Esophagus muscularis mucosa (tissue), 4 donors: ENCODE measurements around the gene VWC2L. TPM values are rescaled to one million over a fixed set of nuclear protein-coding genes. Genes with fewer than 3 reads are reported as not detected.

Experiments
- DNase-seq: peaks from one replicate; pipeline ENCODE4 v3.0.0-alpha.2; 2017; ENCODE audit errors: extremely low spot score
- H3K27ac ChIP-seq, 4 donors: fragments of 200-600 bp; sonication (generic); replicated peaks in 1 of 4; 1 replicate in 3 of 4; 2 replicates in 1 of 4; pipeline ENCODE4 v1.5.1; 2016 to 2019; ENCODE audit warnings: mild to moderate bottlenecking in 1 of 4
- H3K27me3 ChIP-seq, 4 donors: fragments of 200-600 bp; sonication (generic); one replicate each; pipeline versions ENCODE4 v1.5.1 to v1.6.0; 2016 to 2019
- H3K36me3 ChIP-seq, 4 donors: fragments of 200-600 bp; sonication (generic); one replicate each; pipeline ENCODE4 v1.5.1; 2016 to 2019
- H3K4me1 ChIP-seq, 4 donors: fragments of 200-600 bp; sonication (generic); one replicate each; pipeline ENCODE4 v1.5.1; 2016 to 2019
- H3K4me3 ChIP-seq, 4 donors: fragments of 200-600 bp; sonication (generic); 1 replicate in 2 of 4; 2 replicates in 2 of 4; pipeline ENCODE4 v1.5.1; 2016 to 2019; ENCODE audit warnings: mild to moderate bottlenecking in 4 of 4, moderate library complexity in 1 of 4
- H3K9me3 ChIP-seq, 4 donors: fragments of 200-600 bp; sonication (generic); 1 replicate in 3 of 4; 2 replicates in 1 of 4; pipeline ENCODE4 v1.5.1; 2016 to 2019
- EP300 ChIP-seq: sonication (generic); formaldehyde crosslinking; IDR thresholded peaks from one replicate; pipeline ENCODE4 v1.6.1; 2017; ENCODE audit warnings: antibody characterized with exemption
- POLR2A ChIP-seq: fragments of 450-650 bp; IDR thresholded peaks from one replicate; pipeline ENCODE4 v1.6.1; 2017; ENCODE audit warnings: antibody characterized with exemption, moderate library complexity, mild to moderate bottlenecking, low read depth
- POLR2AphosphoS5 ChIP-seq, 2 donors: sonication (generic); formaldehyde crosslinking; IDR thresholded peaks; one replicate each; pipeline ENCODE4 v1.6.1; 2017; ENCODE audit warnings: antibody characterized with exemption in 2 of 2
- WGBS: methylation state at CpG from one replicate; pipeline ENCODE4 v1.1.5; 2018; 5-methylcytosine and 5-hydroxymethylcytosine counted together
- intact Hi-C: fragments of 100-400 bp; cut with DNase I; formaldehyde crosslinking; loops from one replicate; pipeline ENCODE4 v1.15.1; 2023
- total RNA-seq, 4 donors: library from RNA; depleted of rRNA; stranded (reverse); fragments of >200 nt; gene quantifications; one replicate each; pipeline versions ENCODE4 v1.1.0 to v1.2.1, GENCODE V29; 2016
- TF ChIP-seq, protein P1 (sequence below), 3 experiments: fragments of 200-600 bp in 2 of 3; fragments of 450-650 bp in 1 of 3; sonication (generic) in 2 of 3; IDR thresholded peaks; one replicate each; pipeline ENCODE4 v1.5.1; 2017 to 2019; ENCODE audit warnings: antibody characterized with exemption in 3 of 3, mild to moderate bottlenecking in 2 of 3, moderate library complexity in 1 of 3

VWC2L gene
- total RNA-seq, 4 donors from 2014 or later, result 0.11 TPM; not detected in 3

DNA sequence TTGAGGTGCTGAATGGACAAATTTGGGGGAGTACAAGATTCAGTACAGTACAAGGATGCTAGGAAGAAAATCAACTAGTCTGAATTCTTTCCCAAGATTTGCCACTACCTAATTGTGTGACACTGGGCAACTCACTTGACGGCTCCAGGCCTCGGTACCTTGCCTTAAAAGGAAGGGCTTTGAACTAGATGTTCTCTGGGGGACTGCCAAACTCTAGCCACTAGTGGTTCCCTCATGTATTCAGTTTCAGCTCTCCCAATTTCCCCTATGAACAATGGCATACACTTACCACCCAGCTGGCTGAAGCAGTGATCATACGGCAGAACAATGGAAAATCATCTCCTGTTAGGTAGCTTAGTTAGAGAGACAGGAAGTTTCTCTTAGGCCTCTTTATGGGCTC, 73.4 kb downstream of the VWC2L start:
- no peak overlapping the region for H3K27ac ChIP-seq
- peaks cover 0 to 9% (median 2%) of the 10 kb centered on the region in 4 donors for H3K4me1 ChIP-seq
- TF ChIP-seq POLR2AphosphoS5 (IDR thresholded peaks at IDR 0.05) (no peak), EP300 (no peak), POLR2A (no peak)
- TF ChIP-seq, protein P1, sequence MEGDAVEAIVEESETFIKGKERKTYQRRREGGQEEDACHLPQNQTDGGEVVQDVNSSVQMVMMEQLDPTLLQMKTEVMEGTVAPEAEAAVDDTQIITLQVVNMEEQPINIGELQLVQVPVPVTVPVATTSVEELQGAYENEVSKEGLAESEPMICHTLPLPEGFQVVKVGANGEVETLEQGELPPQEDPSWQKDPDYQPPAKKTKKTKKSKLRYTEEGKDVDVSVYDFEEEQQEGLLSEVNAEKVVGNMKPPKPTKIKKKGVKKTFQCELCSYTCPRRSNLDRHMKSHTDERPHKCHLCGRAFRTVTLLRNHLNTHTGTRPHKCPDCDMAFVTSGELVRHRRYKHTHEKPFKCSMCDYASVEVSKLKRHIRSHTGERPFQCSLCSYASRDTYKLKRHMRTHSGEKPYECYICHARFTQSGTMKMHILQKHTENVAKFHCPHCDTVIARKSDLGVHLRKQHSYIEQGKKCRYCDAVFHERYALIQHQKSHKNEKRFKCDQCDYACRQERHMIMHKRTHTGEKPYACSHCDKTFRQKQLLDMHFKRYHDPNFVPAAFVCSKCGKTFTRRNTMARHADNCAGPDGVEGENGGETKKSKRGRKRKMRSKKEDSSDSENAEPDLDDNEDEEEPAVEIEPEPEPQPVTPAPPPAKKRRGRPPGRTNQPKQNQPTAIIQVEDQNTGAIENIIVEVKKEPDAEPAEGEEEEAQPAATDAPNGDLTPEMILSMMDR (IDR thresholded peaks at IDR 0.05), result no peak
- H3K36me3 ChIP-seq, result no peaks in the 10 kb centered on the region
- intact Hi-C loops, result no loop called here
- no peaks in the 10 kb centered on the region for H3K9me3 ChIP-seq
- no peak overlapping the region for H3K4me3 ChIP-seq
- no peak for DNase-seq
- WGBS, result 89% methylated on average over 3 of the region's 3 CpGs
- H3K27me3 ChIP-seq, result no peaks in the 10 kb centered on the region

DNA sequence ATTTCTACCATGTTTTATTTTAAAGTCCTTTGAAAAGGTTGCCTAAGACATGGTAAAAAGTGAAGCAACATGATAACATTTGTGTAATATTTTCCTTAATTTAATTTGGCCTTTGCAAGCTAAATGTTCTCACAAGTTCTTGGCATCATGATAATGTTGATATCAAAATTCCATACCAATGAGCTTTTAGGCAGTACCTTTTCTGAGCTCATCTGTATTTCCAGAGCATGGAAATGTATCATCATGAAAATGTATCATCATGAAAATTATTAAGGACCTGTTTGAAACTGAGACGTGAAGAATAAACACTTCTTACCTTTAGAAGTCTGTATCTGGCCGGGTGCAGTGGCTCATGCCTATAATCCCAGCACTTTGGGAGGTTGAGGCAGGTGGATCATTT, 73.8 kb downstream of the VWC2L start:
- WGBS, result 41% methylated on average over 2 of the region's 2 CpGs
- Histone ChIP-seq H3K9me3 (no peaks in the 10 kb centered on the region), H3K36me3 (no peaks in the 10 kb centered on the region), H3K4me3 (no peak overlapping the region), H3K27me3 (no peaks in the 10 kb centered on the region), H3K27ac (no peak overlapping the region), H3K4me1 (peaks cover 0 to 9% (median 3%) of the 10 kb centered on the region in 4 donors)
- intact Hi-C loops, result no loop called here
- no peak for DNase-seq
- TF ChIP-seq POLR2AphosphoS5 (IDR thresholded peaks at IDR 0.05) (no peak), EP300 (no peak), POLR2A (no peak)
- TF ChIP-seq, protein P1 (IDR thresholded peaks at IDR 0.05), result no peak

DNA sequence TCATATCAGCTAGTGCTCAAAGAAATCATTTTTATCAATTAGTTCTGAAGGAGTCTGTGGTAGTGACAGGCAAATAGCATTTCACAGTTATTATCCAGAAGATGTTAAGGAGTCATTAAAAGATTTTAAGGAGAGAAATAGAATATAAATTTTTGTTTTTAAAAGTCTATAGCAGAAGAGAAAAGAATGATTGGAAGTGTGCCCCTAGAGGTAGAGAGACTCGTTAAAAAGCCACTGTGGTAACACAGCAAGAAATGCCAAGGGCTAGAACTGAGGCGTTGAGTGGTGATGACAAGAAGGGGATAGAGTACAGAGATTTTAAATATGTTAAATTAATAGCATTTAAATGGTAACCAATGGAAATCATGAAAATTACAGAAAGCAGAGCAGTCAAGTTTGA, 78.3 kb downstream of the VWC2L start:
- H3K4me3 ChIP-seq, result no peak overlapping the region
- intact Hi-C loops, result no loop called here
- no peaks in the 10 kb centered on the region for H3K27me3 ChIP-seq
- TF ChIP-seq, protein P1 (IDR thresholded peaks at IDR 0.05), result no peak
- TF ChIP-seq POLR2A (no peak), POLR2AphosphoS5 (IDR thresholded peaks at IDR 0.05) (no peak), EP300 (no peak)
- H3K9me3 ChIP-seq, result no peaks in the 10 kb centered on the region
- H3K36me3 ChIP-seq, result no peaks in the 10 kb centered on the region
- peaks cover 0 to 10% (median 0%) of the 10 kb centered on the region in 4 donors for H3K4me1 ChIP-seq
- DNase-seq, result no peak
- 69% methylated on average over 2 of the region's 2 CpGs for WGBS
- H3K27ac ChIP-seq, result no peak overlapping the region

DNA sequence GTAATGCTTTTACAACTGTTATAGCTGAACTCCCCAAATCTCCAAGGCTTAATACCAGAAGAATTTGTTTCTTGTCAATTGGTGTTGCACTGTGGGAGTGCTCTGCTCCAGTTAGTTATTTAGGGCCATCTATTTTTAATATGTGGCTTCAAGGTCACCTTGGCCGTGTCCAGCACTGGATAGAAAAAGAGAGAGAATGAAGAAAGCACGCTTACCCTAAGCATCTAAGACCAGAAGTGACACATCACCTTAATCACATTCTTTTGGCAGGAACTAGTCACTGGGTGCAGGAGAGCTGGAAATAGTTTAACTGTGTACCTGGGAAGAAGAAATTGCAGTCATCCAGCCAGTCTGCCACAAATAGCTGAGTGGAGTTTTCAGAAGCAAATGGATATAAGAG, 78.8 kb downstream of the VWC2L start:
- no peak overlapping the region for H3K4me3 ChIP-seq
- peaks cover 0 to 10% (median 0%) of the 10 kb centered on the region in 4 donors for H3K4me1 ChIP-seq
- H3K27me3 ChIP-seq, result no peaks in the 10 kb centered on the region
- no peak for TF ChIP-seq POLR2A
- no peak for TF ChIP-seq POLR2AphosphoS5 (IDR thresholded peaks at IDR 0.05)
- TF ChIP-seq, protein P1 (IDR thresholded peaks at IDR 0.05), result no peak
- TF ChIP-seq EP300, result no peak
- H3K27ac ChIP-seq, result no peak overlapping the region
- intact Hi-C loops, result no loop called here
- no peaks in the 10 kb centered on the region for H3K9me3 ChIP-seq
- 54% methylated on average over 2 of the region's 2 CpGs for WGBS
- no peak for DNase-seq
- no peaks in the 10 kb centered on the region for H3K36me3 ChIP-seq

DNA sequence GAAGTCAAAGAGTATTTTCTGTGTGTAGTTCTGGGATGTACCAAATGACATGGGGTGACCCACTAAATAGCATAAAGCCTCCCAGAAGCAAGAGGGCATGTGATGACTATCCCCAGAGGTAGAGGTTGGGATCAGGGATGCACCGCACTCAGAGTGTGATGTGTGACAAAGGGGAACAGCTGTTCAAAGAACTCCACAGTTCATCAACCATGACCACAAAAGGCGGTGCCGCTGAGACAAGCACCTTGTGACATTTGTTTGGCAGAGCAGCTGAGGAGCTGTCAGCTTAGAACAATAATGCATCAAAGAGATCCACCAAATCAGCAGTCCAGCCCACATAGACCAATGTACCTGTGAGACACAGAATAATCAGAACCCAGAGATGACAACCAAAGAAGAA, 81.3 kb downstream of the VWC2L start:
- no peak for DNase-seq
- H3K9me3 ChIP-seq, result no peaks in the 10 kb centered on the region
- H3K27me3 ChIP-seq, result no peaks in the 10 kb centered on the region
- H3K4me3 ChIP-seq, result no peak overlapping the region
- intact Hi-C loops, result no loop called here
- peaks cover 0 to 7% (median 3%) of the 10 kb centered on the region in 4 donors for H3K4me1 ChIP-seq
- H3K36me3 ChIP-seq, result no peaks in the 10 kb centered on the region
- 70% methylated on average over 3 of the region's 3 CpGs for WGBS
- H3K27ac ChIP-seq, result no peak overlapping the region
- TF ChIP-seq, protein P1 (IDR thresholded peaks at IDR 0.05), result no peak
- no peak for TF ChIP-seq POLR2A
- no peak for TF ChIP-seq EP300
